VCaP (cell line): ENCODE results near the gene CNTNAP5.
"Not testable (repeated sequence)": the region's sequence is repeated elsewhere in the genome, so short reads cannot be mapped to it uniquely, and the experiment has no call there.

Experiments
- H3K27ac ChIP-seq: fragments of 450-650 bp; 2 replicates; pipeline ENCODE4 v1.5.1; 2017
- TF ChIP-seq, protein P1 (sequence below): fragments of 450-650 bp; conservative IDR thresholded peaks from 2 replicates; pipeline ENCODE4 v1.5.1; 2017; ENCODE audit warnings: mild to moderate bottlenecking, moderate library complexity

CNTNAP5 gene

DNA sequence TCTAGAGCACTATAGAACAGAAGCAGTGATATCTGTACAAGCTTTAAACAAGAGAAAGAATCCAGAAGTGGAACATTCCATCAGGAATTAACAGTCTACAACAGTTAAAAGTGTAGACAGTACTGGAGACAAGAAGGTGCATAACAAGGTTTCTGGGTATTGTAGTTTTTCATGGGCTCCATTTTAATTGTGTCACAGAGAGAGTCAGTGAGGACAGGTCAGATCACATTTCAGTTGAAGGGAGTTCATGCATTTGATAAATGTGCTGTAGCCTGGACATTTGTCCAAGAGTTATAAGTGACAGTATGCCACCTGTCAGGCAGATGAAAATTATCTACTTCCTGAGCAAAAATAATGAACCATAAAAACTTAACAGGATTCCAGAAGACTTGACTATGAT, 328.6 kb downstream of the CNTNAP5 start:
- TF ChIP-seq, protein P1, sequence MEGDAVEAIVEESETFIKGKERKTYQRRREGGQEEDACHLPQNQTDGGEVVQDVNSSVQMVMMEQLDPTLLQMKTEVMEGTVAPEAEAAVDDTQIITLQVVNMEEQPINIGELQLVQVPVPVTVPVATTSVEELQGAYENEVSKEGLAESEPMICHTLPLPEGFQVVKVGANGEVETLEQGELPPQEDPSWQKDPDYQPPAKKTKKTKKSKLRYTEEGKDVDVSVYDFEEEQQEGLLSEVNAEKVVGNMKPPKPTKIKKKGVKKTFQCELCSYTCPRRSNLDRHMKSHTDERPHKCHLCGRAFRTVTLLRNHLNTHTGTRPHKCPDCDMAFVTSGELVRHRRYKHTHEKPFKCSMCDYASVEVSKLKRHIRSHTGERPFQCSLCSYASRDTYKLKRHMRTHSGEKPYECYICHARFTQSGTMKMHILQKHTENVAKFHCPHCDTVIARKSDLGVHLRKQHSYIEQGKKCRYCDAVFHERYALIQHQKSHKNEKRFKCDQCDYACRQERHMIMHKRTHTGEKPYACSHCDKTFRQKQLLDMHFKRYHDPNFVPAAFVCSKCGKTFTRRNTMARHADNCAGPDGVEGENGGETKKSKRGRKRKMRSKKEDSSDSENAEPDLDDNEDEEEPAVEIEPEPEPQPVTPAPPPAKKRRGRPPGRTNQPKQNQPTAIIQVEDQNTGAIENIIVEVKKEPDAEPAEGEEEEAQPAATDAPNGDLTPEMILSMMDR = no peak
- no peak overlapping the region for H3K27ac ChIP-seq

DNA sequence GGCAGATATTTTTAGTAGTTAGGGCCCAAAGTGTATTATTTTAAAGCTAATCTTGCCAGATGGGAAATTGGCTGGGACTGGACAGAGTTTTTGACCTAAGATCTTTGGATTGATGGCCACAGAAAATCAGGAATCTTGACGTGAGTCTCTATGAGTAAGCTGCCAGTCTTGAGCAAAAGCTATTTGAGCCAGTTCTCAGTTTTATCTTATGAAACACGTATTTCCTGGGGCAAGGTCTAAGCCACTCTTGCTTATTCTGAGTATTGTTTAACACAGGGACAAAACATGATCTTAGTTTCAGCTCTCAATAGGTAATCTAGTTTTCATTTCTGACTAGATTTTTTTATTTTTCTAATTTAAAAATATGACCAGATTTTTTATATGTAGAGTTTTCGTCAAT, 329.4 kb downstream of the CNTNAP5 start:
- TF ChIP-seq, protein P1 = no peak

DNA sequence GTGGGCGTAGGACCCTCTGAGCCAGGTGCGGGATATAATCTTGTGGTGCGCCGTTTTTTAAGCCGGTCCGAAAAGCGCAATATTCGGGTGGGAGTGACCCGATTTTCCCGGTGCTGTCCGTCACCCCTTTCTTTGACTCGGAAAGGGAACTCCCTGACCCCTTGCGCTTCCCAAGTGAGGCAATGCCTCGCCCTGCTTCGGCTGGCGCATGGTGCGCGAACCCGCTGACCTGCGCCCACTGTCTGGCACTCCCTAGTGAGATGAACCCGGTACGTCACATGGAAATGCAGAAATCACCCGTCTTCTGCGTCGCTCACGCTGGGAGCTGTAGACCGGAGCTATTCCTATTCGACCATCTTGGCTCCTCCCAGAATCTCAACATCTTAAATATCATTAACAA, 336.9 kb downstream of the CNTNAP5 start:
- not testable (repeated sequence) for H3K27ac ChIP-seq

More for the DNA sequence above, 329.4 kb downstream of the CNTNAP5 start:
- H3K27ac ChIP-seq = no peak overlapping the region

DNA sequence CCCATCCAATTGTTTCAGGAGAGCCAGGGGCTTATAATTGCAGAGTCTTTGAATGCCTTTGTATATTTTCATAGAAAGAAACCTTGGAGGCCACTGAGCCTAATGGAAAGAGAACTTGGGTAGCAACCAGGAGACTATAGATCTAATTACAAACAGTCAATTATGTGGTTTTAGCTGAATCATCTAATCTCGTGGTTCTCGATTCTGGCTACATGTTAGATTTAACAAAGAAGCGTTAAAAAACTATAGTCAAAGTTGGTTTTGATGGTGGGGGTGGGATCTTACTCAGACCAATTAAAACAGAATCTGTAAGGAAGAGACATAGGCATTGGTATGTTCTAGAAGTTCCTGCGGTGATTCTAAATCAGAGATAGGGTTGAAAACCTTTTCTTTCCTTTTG, 344.1 kb downstream of the CNTNAP5 start:
- TF ChIP-seq, protein P1 = no peak
- no peak overlapping the region for H3K27ac ChIP-seq

DNA sequence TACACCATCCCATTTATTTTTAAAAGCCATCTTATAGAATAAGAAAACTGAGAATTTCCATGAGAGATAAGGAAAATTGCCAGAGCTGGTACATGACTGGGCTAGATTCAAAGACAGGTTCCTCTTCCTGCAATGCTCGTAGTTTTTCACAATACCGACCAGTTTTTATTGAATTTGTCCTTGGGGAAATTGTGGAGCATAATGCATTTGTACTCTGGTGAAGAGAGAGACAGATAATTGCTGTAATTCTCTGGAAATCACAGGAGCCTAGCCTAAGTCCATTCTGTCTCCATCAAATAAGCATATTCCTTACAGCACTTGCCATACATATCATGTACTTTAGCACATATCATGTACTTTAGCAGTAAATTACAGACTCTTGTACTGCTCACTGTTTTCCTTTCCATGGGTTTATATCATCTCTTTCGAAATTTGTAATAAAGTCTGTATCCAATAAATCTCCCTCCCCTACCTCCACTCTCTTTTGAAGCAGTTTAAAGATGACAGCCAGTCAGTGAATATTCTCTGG, 355.2 kb downstream of the CNTNAP5 start:
- H3K27ac ChIP-seq = no peak overlapping the region
- TF ChIP-seq, protein P1 = no peak

DNA sequence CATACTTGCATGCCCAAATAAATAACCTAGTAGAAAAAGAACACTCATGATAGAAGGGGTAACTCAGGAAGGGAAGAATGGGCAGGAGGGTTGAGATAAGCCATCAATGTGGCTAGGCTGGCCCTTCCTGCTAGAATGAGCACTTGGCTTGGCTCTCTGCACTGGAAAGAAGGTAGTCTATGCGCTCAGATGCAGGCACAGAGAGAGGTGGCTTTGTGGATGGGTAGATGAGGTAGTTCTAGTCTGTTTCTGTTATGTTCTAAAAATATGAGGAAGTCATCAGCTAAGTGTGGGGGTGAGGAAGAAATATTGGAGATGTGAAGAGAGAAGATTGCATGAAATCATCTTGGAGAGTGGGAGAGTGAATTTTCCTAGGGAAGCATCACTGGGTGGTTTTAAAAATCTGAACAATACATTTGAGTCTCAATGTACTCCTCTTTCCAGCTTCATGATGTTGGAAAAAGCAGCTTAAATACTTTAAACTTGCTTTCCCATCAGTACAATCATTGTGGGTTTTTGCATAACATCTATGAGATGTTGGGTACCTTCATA, 357.1 kb downstream of the CNTNAP5 start:
- TF ChIP-seq, protein P1 = no peak

DNA sequence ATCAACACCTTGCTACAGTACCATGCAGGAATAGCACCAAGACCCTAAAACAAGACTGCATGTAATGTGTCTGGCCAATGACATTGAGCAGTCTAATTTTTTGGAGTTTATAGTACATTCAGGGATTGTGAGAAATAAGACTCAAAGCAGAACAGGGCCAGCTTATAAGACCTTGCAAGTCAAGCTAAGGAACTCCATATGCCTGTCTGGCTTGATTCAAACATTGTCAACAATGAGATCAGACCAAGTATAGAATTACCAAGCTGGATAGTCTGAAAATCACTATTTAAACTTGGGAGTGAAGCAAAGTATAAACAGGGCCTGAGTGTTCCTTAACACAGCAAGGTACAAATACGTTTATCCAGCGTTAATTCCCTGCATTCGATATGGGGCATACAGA, 370.9 kb downstream of the CNTNAP5 start:
- no peak overlapping the region for H3K27ac ChIP-seq

More for the DNA sequence above, 357.1 kb downstream of the CNTNAP5 start:
- H3K27ac ChIP-seq = 0 out of 2 replicates have a peak overlapping the region, but pooled peaks have one; percentile 4

DNA sequence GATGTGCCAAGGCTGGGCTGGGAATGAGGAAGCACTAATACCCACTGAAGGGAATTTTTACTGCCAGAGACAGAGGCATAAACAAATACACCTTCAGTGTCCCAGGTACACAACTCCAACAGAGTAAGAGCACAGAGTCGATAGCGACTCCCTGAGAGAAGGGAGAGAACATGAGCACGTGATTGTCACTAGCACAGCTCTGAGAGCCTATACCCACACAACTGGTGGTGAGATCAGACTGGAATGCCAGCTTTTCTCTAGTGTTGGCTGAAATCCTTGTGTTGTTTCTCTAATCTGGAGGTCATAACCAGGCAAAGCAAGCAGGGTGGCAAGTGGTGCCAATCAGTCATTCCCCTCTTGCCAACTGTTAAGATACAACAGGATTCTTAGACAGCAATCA, 377.2 kb downstream of the CNTNAP5 start:
- H3K27ac ChIP-seq = no peak overlapping the region

More for the DNA sequence above, 370.9 kb downstream of the CNTNAP5 start:
- TF ChIP-seq, protein P1 = no peak

DNA sequence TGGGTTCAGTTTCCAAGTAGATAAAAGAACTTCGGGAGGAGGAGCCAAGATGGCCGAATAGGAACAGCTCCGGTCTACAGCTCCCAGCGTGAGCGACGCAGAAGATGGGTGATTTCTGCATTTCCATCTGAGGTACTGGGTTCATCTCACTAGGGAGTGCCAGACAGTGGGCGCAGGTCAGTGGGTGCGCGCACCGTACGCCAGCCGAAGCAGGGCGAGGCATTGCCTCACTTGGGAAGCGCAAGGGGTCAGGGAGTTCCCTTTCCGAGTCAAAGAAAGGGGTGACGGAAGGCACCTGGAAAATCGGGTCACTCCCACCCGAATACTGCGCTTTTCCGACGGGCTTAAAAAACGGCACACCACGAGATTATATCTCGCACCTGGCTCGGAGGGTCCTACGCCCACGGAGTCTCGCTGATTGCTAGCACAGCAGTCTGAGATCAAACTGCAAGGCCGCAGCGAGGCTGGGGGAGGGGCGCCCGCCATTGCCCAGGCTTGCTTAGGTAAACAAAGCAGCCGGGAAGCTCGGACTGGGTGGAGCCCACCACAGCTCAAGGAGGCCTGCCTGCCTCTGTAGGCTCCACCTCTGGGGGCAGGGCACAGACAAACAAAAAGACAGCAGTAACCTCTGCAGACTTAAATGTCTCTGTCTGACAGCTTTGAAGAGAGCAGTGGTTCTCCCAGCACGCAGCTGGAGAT, 382.9 kb downstream of the CNTNAP5 start:
- H3K27ac ChIP-seq = not testable (repeated sequence)

More for the DNA sequence above, 377.2 kb downstream of the CNTNAP5 start:
- TF ChIP-seq, protein P1 = no peak
